NCI-H345 (cell line): ENCODE data around the gene FFAR1.
A peak's percentile ranks its signal among the peaks of the same experiment; 100 is the strongest.

Experiments used
- DNase-seq: peaks from one replicate; lab custom pipeline; 2025; lab: John Stamatoyannopoulos, UW

Gene FFAR1

GRCh38 chr19:35389192-35389861, 41.6 kb downstream of the FFAR1 start:
- no peak for DNase-seq

DNA sequence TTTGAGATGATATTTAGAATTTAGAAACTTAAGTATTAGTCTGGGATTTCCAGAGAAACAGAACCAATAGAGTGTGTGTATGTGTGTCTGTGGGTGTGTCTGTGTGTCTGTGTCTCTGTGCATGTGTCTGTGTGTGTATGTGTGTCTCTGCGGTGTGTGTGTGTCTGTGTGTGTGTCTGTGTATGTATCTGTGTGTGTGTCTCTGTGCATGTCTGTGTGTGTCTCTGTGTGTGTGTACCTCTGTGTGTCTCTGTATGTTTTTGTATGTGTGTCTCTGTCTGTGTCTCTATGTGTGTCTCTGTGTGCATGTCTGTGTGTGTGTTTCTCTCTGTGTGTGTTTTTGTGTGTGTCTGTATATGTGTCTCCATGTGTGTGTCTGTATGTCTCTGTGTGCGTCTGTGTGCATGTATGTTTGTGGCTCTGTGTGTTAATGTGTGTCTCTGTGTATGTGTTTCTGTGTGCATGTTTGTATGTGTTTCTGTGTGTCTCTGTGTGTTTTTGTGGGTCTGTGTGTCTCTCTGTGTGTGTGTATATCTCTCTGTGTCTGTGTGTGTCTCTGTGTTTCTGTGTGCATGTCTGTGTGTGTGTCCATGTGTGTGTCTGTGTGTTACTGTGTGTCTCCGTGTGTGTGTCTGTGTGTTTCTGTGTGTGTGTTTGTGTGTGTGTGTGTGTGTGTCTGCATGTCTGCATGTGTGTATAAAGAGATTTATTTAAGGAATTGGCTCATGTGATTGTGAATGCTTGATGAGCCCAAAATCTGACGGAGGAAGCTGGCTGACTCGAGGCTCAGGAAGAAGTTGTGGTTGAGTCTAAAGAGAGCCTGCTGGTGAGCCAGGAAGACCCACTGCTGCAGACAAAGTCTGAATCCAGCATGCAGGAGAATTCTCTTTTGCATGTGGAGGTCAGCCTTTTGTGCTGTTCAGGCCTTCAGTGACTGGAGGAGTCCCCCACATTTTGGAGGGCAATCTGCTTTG, 45.3 kb downstream of the FFAR1 start:
- DNase-seq: no peak

DNA sequence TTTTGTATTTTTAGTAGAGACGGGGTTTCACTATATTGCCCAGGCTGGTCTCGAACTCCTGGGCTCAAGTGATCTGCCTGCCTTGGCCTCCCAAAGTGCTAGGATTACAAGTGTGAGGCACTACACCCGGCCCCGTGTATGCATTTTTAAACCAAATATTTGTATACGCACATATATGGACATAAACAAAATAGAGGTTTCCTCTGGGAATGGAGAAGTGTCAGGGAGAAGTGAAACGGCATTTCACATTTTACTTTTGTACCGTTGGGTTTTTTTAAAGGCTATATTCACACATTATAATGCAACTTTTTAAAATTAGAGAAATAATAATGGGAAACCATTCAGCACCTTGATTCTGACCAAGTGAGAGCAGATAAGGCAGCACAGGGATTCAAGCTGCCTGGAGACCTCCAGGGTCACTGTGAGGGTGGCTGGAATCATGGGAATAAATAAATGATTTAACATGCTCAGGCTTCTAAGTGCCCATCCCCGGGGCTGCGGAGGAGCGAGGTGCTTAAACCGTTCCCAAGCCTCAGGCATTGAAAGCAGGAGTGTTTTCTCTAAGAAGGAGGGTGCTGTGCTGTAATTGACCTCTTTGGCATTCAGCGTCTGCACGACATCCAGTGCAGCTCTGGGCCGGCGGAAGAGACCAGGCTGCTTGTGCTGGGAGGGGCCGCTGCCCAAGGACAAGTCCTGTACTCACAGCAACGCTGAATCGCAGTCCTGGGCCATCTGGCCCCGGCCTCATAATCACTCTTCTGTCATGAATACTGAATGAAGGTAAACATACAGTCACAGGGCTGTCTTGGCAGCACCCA, 47.9 kb downstream of the FFAR1 start:
- peak; percentile 20 for DNase-seq

DNA sequence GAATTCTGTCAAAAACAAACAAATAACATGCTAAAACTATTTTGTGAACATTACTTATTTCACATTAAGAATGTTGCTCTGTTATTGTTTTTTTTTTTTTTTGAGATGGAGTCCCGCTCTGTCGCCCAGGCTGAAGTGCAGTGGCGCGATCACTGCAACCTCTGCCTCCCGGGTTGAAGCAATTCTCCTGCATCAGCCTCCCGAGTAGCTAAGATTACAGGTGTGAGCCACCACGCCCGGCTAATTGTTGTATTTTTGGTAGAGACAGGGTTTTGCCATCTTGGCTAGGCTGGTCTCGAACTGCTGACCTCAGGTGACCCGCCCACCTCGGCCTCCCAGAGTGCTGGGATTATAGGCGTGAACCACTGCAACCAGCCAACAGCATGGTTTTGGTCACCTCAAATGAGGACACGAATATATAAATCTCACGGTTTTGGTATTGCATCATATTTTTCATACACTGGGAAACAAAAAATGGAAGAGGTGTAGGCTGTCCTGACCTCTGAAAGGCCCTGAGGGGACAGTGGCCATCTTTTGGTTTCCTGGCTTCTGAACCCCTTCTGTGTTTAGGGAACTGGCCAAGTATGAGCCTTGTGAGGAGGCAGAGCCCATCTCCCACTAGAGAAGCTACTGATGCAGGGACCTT, 48.7 kb downstream of the FFAR1 start:
- DNase-seq: no peak

GRCh38 chr19:35397064-35397463, 49.4 kb downstream of the FFAR1 start:
- DNase-seq: no peak
